HL-60 (cell line): ENCODE data around the gene PLAU.
A peak's percentile ranks its signal among the peaks of the same experiment; 100 is the strongest.

ENCODE experiments used
- GABPA ChIP-seq: IDR thresholded peaks from 2 replicates; pipeline ENCODE4 v1.6.1; 2012; ENCODE audit warnings: low read depth
- POLR2AphosphoS5 ChIP-seq: IDR thresholded peaks from 2 replicates; pipeline ENCODE4 v1.6.1; 2012; ENCODE audit warnings: low read depth
- SPI1 ChIP-seq: IDR thresholded peaks from 2 replicates; pipeline ENCODE4 v1.6.1; 2012; ENCODE audit warnings: low read depth, mild to moderate bottlenecking, borderline replicate concordance
- TF ChIP-seq, protein P1 (sequence below): IDR thresholded peaks from one replicate; pipeline ENCODE4 v1.5.1; 2011; ENCODE audit warnings: low read length, control low read depth, inconsistent platforms; ENCODE audit not compliant: insufficient read depth
- TF ChIP-seq, protein P2 (sequence below): IDR thresholded peaks from 2 replicates; pipeline ENCODE4 v1.6.1; 2012; ENCODE audit warnings: low read depth; ENCODE audit not compliant: insufficient replicate concordance

DNA sequence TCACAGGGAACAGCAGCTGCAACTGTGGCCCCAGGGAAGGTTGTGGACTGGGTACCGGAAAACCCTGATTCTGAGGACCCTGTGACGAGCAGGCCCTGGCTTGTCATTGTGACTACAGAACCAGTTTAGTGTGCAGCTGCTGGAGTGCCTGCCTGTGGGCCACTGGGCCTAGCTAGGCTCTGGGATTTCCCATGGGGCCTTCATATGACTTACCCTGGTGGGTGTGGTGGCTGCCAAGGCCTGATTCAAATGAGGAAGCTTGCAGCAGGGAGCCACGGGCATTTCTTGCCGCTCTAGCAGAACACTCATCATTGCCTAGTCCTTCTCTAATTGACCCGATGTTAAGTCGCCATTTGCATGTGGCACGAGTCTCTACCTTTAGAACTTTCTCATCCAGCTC, 21.9 kb upstream of the PLAU start:
- TF ChIP-seq, protein P1, sequence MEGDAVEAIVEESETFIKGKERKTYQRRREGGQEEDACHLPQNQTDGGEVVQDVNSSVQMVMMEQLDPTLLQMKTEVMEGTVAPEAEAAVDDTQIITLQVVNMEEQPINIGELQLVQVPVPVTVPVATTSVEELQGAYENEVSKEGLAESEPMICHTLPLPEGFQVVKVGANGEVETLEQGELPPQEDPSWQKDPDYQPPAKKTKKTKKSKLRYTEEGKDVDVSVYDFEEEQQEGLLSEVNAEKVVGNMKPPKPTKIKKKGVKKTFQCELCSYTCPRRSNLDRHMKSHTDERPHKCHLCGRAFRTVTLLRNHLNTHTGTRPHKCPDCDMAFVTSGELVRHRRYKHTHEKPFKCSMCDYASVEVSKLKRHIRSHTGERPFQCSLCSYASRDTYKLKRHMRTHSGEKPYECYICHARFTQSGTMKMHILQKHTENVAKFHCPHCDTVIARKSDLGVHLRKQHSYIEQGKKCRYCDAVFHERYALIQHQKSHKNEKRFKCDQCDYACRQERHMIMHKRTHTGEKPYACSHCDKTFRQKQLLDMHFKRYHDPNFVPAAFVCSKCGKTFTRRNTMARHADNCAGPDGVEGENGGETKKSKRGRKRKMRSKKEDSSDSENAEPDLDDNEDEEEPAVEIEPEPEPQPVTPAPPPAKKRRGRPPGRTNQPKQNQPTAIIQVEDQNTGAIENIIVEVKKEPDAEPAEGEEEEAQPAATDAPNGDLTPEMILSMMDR: no peak
- TF ChIP-seq, protein P2, sequence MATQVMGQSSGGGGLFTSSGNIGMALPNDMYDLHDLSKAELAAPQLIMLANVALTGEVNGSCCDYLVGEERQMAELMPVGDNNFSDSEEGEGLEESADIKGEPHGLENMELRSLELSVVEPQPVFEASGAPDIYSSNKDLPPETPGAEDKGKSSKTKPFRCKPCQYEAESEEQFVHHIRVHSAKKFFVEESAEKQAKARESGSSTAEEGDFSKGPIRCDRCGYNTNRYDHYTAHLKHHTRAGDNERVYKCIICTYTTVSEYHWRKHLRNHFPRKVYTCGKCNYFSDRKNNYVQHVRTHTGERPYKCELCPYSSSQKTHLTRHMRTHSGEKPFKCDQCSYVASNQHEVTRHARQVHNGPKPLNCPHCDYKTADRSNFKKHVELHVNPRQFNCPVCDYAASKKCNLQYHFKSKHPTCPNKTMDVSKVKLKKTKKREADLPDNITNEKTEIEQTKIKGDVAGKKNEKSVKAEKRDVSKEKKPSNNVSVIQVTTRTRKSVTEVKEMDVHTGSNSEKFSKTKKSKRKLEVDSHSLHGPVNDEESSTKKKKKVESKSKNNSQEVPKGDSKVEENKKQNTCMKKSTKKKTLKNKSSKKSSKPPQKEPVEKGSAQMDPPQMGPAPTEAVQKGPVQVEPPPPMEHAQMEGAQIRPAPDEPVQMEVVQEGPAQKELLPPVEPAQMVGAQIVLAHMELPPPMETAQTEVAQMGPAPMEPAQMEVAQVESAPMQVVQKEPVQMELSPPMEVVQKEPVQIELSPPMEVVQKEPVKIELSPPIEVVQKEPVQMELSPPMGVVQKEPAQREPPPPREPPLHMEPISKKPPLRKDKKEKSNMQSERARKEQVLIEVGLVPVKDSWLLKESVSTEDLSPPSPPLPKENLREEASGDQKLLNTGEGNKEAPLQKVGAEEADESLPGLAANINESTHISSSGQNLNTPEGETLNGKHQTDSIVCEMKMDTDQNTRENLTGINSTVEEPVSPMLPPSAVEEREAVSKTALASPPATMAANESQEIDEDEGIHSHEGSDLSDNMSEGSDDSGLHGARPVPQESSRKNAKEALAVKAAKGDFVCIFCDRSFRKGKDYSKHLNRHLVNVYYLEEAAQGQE: no peak
- TF ChIP-seq POLR2AphosphoS5 (no peak), GABPA (no peak), SPI1 (peak; percentile 36; the same call in 1 of the 2 replicates)
